Stimulated activated naive B cell treated with anti-CD40 and anti-IgM and Interleukin-4, amounts not matched to agents 10 μg/mL and 1 μg/mL and 100 μg/mL, for 72 hours (primary cell): ENCODE data around the gene MYO7A.

Experiments
- ATAC-seq, 2 donors: fragments of 150-1000 bp; cut with Tn5 transposase; replicated peaks; 2 replicates each; pipeline ENCODE4 v1.10.0; 2021; ENCODE audit warnings: moderate library complexity in 1 of 2
- DNase-seq: peaks from one replicate; pipeline ENCODE4 v3.0.0; 2021
- H3K27ac Mint-ChIP-seq: one replicate; pipeline ENCODE4 v1.8.0; 2022; ENCODE audit warnings: mild to moderate bottlenecking, mixed read lengths
- H3K27me3 Mint-ChIP-seq, 2 donors: one replicate each; pipeline ENCODE4 v1.8.0; 2022; ENCODE audit warnings: mixed read lengths in 2 of 2
- H3K36me3 Mint-ChIP-seq, 2 donors: one replicate each; pipeline ENCODE4 v1.8.0; 2022; ENCODE audit warnings: mixed read lengths in 2 of 2, mild to moderate bottlenecking in 1 of 2
- H3K4me1 Mint-ChIP-seq, 2 donors: one replicate each; pipeline ENCODE4 v1.8.0; 2022; ENCODE audit warnings: mixed read lengths in 2 of 2, mild to moderate bottlenecking in 1 of 2
- H3K4me3 Mint-ChIP-seq, 2 donors: one replicate each; pipeline ENCODE4 v1.8.0; 2022; ENCODE audit warnings: mild to moderate bottlenecking in 2 of 2, mixed read lengths in 2 of 2, moderate library complexity in 1 of 2
- H3K9me3 Mint-ChIP-seq, 2 donors: one replicate each; pipeline ENCODE4 v1.8.0; 2022; ENCODE audit warnings: mixed read lengths in 2 of 2, mild to moderate bottlenecking in 1 of 2

The MYO7A gene

DNA sequence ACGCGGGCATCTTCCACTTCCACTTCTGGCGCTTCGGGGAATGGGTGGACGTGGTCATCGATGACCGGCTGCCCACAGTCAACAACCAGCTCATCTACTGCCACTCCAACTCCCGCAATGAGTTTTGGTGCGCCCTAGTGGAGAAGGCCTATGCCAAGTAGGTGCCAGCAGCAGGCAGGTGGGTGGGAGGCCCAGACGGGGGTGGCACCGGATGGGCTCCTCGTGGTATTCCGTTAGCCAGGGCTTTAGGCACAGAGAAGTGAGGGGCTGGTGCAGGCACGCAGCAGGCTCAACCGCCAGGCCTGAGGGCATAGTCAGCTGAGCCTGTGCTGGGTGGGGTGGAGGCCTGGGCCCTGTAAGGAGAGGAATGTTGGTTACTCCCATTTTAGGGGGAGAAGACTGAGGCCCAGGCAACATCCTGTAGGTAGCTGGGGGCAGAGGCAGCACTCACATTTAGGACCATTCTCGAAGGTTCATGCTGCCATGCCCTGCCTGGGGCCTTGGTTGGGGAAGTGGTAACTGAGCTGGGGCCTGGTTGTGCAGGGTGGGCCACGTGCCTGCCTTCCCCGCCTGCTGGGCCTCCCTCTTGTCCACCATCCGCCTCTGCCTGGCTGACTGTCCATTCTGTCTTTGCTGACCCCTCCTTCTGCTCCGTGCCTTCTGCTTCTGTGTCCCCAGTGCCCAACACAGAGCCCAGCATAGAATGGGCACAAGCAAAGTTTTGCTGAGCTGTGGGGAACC is 15.2 kb upstream of the MYO7A start:
- no peaks in the 10 kb centered on the region for H3K27me3 Mint-ChIP-seq
- no peaks in the 10 kb centered on the region for H3K9me3 Mint-ChIP-seq
- no peak overlapping the region for H3K27ac Mint-ChIP-seq
- DNase-seq = no peak
- no peak for ATAC-seq
- peaks cover 8 to 11% of the 10 kb centered on the region in 2 donors for H3K4me1 Mint-ChIP-seq
- H3K36me3 Mint-ChIP-seq = no peaks in the 10 kb centered on the region
- H3K4me3 Mint-ChIP-seq = no peak overlapping the region

GRCh38 chr11:77113382-77114088 is 14.5 kb upstream of the MYO7A start:
- H3K4me3 Mint-ChIP-seq = no peak overlapping the region
- no peaks in the 10 kb centered on the region for H3K27me3 Mint-ChIP-seq
- no peaks in the 10 kb centered on the region for H3K9me3 Mint-ChIP-seq
- DNase-seq = no peak
- ATAC-seq = peak in 1 of 2 donors; percentile 43
- H3K4me1 Mint-ChIP-seq = peaks cover 8 to 11% of the 10 kb centered on the region in 2 donors
- no peaks in the 10 kb centered on the region for H3K36me3 Mint-ChIP-seq
- no peak overlapping the region for H3K27ac Mint-ChIP-seq

DNA sequence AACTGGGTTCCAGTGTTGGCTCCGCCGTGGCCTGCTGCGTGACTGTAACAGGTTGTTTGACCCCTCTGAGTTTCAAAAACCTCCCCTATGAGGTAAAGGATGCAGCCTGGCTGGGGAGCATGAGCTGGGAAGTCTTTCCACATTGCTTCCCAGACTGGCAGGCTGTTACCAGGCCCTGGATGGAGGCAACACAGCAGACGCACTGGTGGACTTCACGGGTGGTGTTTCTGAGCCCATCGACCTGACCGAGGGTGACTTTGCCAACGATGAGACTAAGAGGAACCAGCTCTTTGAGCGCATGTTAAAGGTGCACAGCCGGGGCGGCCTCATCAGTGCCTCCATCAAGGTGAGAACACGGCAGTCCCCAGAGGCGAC is 14.0 kb upstream of the MYO7A start:
- H3K36me3 Mint-ChIP-seq = no peaks in the 10 kb centered on the region
- no peak for DNase-seq
- H3K9me3 Mint-ChIP-seq = no peaks in the 10 kb centered on the region
- peaks cover 8 to 11% of the 10 kb centered on the region in 2 donors for H3K4me1 Mint-ChIP-seq
- H3K27me3 Mint-ChIP-seq = no peaks in the 10 kb centered on the region
- ATAC-seq = no peak
- no peak overlapping the region for H3K27ac Mint-ChIP-seq
- H3K4me3 Mint-ChIP-seq = no peak overlapping the region

DNA sequence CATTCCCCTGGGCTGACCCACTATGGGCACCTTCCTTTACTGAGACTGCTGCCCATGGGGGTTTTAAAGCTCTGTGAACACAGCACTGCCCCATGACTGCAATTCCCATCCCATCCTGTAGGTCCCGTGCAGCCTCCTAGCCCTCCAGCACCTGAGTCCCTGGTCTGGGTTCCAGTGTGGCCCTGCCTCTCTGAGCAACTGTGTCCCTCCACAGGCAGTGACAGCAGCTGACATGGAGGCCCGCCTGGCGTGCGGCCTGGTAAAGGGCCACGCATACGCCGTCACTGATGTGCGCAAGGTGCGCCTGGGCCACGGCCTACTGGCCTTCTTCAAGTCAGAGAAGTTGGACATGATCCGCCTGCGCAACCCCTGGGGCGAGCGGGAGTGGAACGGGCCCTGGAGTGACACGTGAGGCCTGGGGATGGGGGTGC is 12.8 kb upstream of the MYO7A start:
- Mint-ChIP-seq H3K36me3 (no peaks in the 10 kb centered on the region), H3K4me1 (peaks cover under 1 to 4% of the 10 kb centered on the region in 2 donors), H3K27ac (no peak overlapping the region), H3K9me3 (no peaks in the 10 kb centered on the region), H3K4me3 (no peak overlapping the region), H3K27me3 (no peaks in the 10 kb centered on the region)
- ATAC-seq (peak in 1 of 2 donors; percentile 41), DNase-seq (no peak)

- Mint-ChIP-seq H3K9me3 (no peaks in the 10 kb centered on the region), H3K4me3 (no peak overlapping the region), H3K4me1 (peaks cover 0 to 4% of the 10 kb centered on the region in 2 donors), H3K27me3 (no peaks in the 10 kb centered on the region), H3K27ac (no peak overlapping the region), H3K36me3 (no peaks in the 10 kb centered on the region)
- DNase-seq = no peak
- ATAC-seq = no peak
These were observed 12.1 kb upstream of the MYO7A start for GRCh38 chr11:77115956-77116355.

- H3K27me3 Mint-ChIP-seq = no peaks in the 10 kb centered on the region
These were observed 10.6 kb upstream of the MYO7A start for GRCh38 chr11:77117492-77117891.

DNA sequence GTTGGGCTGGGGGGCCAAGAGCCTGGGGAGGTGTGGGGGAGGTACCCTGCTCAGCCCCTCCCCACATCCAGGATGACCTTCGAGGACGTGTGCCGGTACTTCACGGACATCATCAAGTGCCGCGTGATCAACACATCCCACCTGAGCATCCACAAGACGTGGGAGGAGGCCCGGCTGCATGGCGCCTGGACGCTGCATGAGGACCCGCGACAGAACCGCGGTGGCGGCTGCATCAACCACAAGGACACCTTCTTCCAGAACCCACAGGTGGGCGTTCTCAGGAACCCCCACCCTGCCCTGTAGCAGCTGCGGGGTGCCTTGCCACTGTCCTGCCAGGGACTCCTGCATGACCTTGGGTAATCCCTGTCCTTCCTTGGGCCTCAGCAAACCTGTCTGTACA is 10.0 kb upstream of the MYO7A start:
- DNase-seq = no peak
- no peak overlapping the region for H3K27ac Mint-ChIP-seq
- ATAC-seq = no peak
- H3K9me3 Mint-ChIP-seq = no peaks in the 10 kb centered on the region
- H3K27me3 Mint-ChIP-seq = no peaks in the 10 kb centered on the region
- H3K36me3 Mint-ChIP-seq = no peaks in the 10 kb centered on the region
- no peak overlapping the region for H3K4me3 Mint-ChIP-seq
- H3K4me1 Mint-ChIP-seq = peaks cover 0 to 4% of the 10 kb centered on the region in 2 donors

More at GRCh38 chr11:77117492-77117891, 10.6 kb upstream of the MYO7A start:
- ATAC-seq (no peak), DNase-seq (no peak)
- peaks cover 0 to 4% of the 10 kb centered on the region in 2 donors for H3K4me1 Mint-ChIP-seq
- H3K27ac Mint-ChIP-seq = no peak overlapping the region
- no peaks in the 10 kb centered on the region for H3K36me3 Mint-ChIP-seq
- no peak overlapping the region for H3K4me3 Mint-ChIP-seq
- no peaks in the 10 kb centered on the region for H3K9me3 Mint-ChIP-seq

- H3K4me1 Mint-ChIP-seq = no peaks in the 10 kb centered on the region
- H3K27me3 Mint-ChIP-seq = no peaks in the 10 kb centered on the region
- no peak overlapping the region for H3K27ac Mint-ChIP-seq
- no peaks in the 10 kb centered on the region for H3K9me3 Mint-ChIP-seq
- DNase-seq (no peak), ATAC-seq (no peak)
- no peaks in the 10 kb centered on the region for H3K36me3 Mint-ChIP-seq
- no peak overlapping the region for H3K4me3 Mint-ChIP-seq
These were observed 9.1 kb upstream of the MYO7A start for GRCh38 chr11:77118971-77119370.

DNA sequence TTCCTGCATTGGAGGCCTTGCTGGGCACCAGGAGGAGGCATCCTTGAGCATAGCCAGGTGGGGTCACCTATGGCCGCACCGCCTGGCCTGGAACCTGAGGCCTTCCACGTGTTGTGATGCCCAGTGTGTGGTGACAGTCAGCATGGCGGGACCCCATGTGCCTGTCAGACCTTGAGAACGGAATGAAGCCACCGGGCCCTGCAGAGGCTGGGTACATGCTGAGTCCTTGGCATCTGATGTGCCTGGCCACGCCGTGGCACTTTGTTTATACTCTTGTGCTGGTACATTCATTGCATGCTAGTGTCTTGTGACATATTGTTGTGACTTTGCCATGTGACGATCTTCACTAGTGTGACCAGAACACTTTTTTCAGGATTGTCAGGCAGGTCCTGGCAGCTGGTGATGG is 8.5 kb upstream of the MYO7A start:
- H3K4me3 Mint-ChIP-seq = no peak overlapping the region
- no peaks in the 10 kb centered on the region for H3K36me3 Mint-ChIP-seq
- H3K27ac Mint-ChIP-seq = no peak overlapping the region

DNA sequence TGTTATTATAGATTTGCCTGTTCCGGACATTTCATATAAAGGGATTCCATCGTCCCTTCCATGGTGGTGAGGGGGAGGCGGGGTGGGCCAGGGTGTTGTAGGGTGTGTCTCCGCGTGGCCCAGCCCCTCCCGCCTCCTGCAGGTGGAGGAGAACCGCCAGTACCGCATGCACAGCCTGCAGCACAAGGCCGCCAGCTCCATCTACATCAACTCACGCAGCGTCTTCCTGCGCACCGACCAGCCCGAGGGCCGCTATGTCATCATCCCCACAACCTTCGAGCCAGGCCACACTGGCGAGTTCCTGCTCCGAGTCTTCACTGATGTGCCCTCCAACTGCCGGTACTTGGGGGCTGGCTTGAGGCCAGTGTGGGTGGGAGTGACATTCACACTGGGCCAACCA is 7.5 kb upstream of the MYO7A start:
- H3K27ac Mint-ChIP-seq = no peak overlapping the region
- H3K4me3 Mint-ChIP-seq = no peak overlapping the region
- DNase-seq = no peak
- H3K36me3 Mint-ChIP-seq = no peaks in the 10 kb centered on the region
- H3K4me1 Mint-ChIP-seq = no peaks in the 10 kb centered on the region
- no peaks in the 10 kb centered on the region for H3K27me3 Mint-ChIP-seq
- no peaks in the 10 kb centered on the region for H3K9me3 Mint-ChIP-seq
- no peak for ATAC-seq

More for the DNA sequence above, 8.5 kb upstream of the MYO7A start:
- no peaks in the 10 kb centered on the region for H3K4me1 Mint-ChIP-seq
- no peaks in the 10 kb centered on the region for H3K9me3 Mint-ChIP-seq
- no peak for ATAC-seq
- no peaks in the 10 kb centered on the region for H3K27me3 Mint-ChIP-seq
- no peak for DNase-seq

GRCh38 chr11:77121096-77121640 is 6.9 kb upstream of the MYO7A start:
- H3K9me3 Mint-ChIP-seq = no peaks in the 10 kb centered on the region
- no peaks in the 10 kb centered on the region for H3K36me3 Mint-ChIP-seq
- H3K4me3 Mint-ChIP-seq = no peak overlapping the region
- no peak for DNase-seq
- peaks cover 2 to 3% of the 10 kb centered on the region in 2 donors for H3K27me3 Mint-ChIP-seq
- no peak for ATAC-seq
- H3K4me1 Mint-ChIP-seq = peaks cover under 1% of the 10 kb centered on the region in 2 donors
- H3K27ac Mint-ChIP-seq = no peak overlapping the region

DNA sequence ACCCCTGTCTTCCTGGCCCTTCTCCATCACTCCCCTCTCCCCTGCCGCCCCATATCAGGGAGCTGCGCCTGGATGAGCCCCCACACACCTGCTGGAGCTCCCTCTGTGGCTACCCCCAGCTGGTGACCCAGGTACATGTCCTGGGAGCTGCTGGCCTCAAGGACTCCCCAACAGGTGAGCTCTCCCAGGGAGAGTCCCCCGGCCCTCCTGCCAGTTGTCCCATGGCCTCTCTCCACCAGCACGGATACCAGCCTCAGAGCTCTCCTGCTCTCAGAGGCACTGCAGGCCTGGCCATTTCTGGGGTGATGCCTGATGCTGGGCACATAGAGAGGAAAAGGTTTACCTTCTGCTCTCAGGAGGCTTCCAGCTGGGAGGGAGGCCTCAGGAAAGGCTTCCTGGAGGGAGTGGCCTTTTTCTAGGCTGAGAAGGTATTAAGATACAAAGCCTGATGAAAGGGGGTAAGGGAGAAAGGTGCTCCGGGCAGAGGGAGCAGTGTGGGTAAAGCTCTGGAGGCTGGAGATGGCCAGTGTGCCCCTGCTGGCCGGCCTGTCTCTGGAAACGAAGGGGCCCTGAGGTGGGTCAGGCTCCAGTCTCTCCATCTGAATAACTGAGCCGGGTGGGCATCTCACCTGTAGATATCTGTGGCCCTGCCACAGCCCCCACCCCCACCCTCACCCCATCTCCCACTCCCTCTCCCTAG is 6.0 kb upstream of the MYO7A start:
- H3K27me3 Mint-ChIP-seq = peaks cover 10% of the 10 kb centered on the region in 2 donors
- no peaks in the 10 kb centered on the region for H3K36me3 Mint-ChIP-seq
- H3K4me3 Mint-ChIP-seq = no peak overlapping the region
- ATAC-seq (no peak), DNase-seq (no peak)
- no peaks in the 10 kb centered on the region for H3K9me3 Mint-ChIP-seq
- H3K4me1 Mint-ChIP-seq = peaks cover 8 to 9% of the 10 kb centered on the region in 2 donors
- no peak overlapping the region for H3K27ac Mint-ChIP-seq

GRCh38 chr11:77122576-77123212 is 5.4 kb upstream of the MYO7A start:
- Mint-ChIP-seq H3K4me1 (peaks cover 13 to 16% of the 10 kb centered on the region in 2 donors), H3K27ac (no peak overlapping the region), H3K4me3 (no peak overlapping the region), H3K36me3 (no peaks in the 10 kb centered on the region), H3K9me3 (no peaks in the 10 kb centered on the region), H3K27me3 (peaks cover 15 to 17% of the 10 kb centered on the region in 2 donors)
- DNase-seq (no peak), ATAC-seq (no peak)

GRCh38 chr11:77123591-77123990 is 4.5 kb upstream of the MYO7A start:
- Mint-ChIP-seq H3K4me3 (no peak overlapping the region), H3K27ac (no peak overlapping the region), H3K9me3 (no peaks in the 10 kb centered on the region), H3K4me1 (peaks cover 19 to 24% of the 10 kb centered on the region in 2 donors), H3K27me3 (peaks cover 20 to 26% of the 10 kb centered on the region in 2 donors), H3K36me3 (no peaks in the 10 kb centered on the region)
- no peak for ATAC-seq
- no peak for DNase-seq
